HL-60 (cell line): ENCODE measurements around the gene NRL.
A peak's percentile ranks its signal among the peaks of the same experiment; 100 is the strongest.
"Not testable (repeated sequence)": the region's sequence is repeated elsewhere in the genome, so short reads cannot be mapped to it uniquely, and the experiment has no call there.

Experiments used
- DNase-seq, 2 experiments: peaks; one replicate each; pipeline ENCODE4 v3.0.0-alpha.2; 2010 to 2020; ENCODE audit warnings: low read depth in 1 of 2, low spot score in 1 of 2
- H3K27ac ChIP-seq: fragments of 250-450 bp; sonication (Bioruptor Pico); replicated peaks from 2 replicates; pipeline ENCODE4 v1.5.1; 2020; ENCODE audit warnings: mild to moderate bottlenecking, moderate library complexity
- H3K27me3 ChIP-seq: fragments of 250-450 bp; sonication (Bioruptor Pico); 2 replicates; pipeline ENCODE4 v1.5.1; 2021; ENCODE audit warnings: mild to moderate bottlenecking, moderate library complexity; ENCODE audit not compliant: insufficient read depth, poor library complexity, severe bottlenecking
- H3K4me3 ChIP-seq: replicated peaks from 2 replicates; pipeline ENCODE4 v1.5.1; 2011; ENCODE audit warnings: mild to moderate bottlenecking, control low read depth, low read length; ENCODE audit not compliant: insufficient read depth
- GABPA ChIP-seq: IDR thresholded peaks from 2 replicates; pipeline ENCODE4 v1.6.1; 2012; ENCODE audit warnings: low read depth
- POLR2AphosphoS5 ChIP-seq: IDR thresholded peaks from 2 replicates; pipeline ENCODE4 v1.6.1; 2012; ENCODE audit warnings: low read depth
- SPI1 ChIP-seq: IDR thresholded peaks from 2 replicates; pipeline ENCODE4 v1.6.1; 2012; ENCODE audit warnings: low read depth, mild to moderate bottlenecking, borderline replicate concordance
- TF ChIP-seq, protein P1 (sequence below): IDR thresholded peaks from 2 replicates; pipeline ENCODE4 v1.6.1; 2012; ENCODE audit warnings: low read depth; ENCODE audit not compliant: insufficient replicate concordance
- TF ChIP-seq, protein P2 (sequence below): IDR thresholded peaks from one replicate; pipeline ENCODE4 v1.5.1; 2011; ENCODE audit warnings: low read length, control low read depth, inconsistent platforms; ENCODE audit not compliant: insufficient read depth

NRL gene

DNA sequence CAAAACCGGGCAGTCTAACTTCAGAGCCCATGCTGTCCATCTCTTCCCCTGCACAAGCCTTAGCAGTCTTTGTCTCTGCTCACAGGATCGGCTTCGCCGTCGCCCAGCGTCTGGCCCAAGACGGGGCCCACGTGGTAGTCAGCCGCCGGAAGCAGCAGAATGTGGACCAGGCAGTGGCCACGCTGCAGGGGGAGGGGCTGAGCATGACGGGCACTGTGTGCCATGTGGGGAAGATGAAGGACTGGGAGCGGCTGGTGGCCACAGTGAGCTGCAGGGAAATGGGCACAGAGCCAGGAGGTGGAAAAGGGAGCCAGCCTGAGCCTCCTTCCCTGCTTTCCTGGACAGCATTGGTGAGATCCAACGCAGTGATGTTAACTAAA lies 77.1 kb downstream of the NRL start:
- TF ChIP-seq, protein P1, sequence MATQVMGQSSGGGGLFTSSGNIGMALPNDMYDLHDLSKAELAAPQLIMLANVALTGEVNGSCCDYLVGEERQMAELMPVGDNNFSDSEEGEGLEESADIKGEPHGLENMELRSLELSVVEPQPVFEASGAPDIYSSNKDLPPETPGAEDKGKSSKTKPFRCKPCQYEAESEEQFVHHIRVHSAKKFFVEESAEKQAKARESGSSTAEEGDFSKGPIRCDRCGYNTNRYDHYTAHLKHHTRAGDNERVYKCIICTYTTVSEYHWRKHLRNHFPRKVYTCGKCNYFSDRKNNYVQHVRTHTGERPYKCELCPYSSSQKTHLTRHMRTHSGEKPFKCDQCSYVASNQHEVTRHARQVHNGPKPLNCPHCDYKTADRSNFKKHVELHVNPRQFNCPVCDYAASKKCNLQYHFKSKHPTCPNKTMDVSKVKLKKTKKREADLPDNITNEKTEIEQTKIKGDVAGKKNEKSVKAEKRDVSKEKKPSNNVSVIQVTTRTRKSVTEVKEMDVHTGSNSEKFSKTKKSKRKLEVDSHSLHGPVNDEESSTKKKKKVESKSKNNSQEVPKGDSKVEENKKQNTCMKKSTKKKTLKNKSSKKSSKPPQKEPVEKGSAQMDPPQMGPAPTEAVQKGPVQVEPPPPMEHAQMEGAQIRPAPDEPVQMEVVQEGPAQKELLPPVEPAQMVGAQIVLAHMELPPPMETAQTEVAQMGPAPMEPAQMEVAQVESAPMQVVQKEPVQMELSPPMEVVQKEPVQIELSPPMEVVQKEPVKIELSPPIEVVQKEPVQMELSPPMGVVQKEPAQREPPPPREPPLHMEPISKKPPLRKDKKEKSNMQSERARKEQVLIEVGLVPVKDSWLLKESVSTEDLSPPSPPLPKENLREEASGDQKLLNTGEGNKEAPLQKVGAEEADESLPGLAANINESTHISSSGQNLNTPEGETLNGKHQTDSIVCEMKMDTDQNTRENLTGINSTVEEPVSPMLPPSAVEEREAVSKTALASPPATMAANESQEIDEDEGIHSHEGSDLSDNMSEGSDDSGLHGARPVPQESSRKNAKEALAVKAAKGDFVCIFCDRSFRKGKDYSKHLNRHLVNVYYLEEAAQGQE = no peak
- TF ChIP-seq, protein P2, sequence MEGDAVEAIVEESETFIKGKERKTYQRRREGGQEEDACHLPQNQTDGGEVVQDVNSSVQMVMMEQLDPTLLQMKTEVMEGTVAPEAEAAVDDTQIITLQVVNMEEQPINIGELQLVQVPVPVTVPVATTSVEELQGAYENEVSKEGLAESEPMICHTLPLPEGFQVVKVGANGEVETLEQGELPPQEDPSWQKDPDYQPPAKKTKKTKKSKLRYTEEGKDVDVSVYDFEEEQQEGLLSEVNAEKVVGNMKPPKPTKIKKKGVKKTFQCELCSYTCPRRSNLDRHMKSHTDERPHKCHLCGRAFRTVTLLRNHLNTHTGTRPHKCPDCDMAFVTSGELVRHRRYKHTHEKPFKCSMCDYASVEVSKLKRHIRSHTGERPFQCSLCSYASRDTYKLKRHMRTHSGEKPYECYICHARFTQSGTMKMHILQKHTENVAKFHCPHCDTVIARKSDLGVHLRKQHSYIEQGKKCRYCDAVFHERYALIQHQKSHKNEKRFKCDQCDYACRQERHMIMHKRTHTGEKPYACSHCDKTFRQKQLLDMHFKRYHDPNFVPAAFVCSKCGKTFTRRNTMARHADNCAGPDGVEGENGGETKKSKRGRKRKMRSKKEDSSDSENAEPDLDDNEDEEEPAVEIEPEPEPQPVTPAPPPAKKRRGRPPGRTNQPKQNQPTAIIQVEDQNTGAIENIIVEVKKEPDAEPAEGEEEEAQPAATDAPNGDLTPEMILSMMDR = no peak
- no peak for TF ChIP-seq GABPA
- no peak for TF ChIP-seq POLR2AphosphoS5
- TF ChIP-seq SPI1 = no peak
- DNase-seq = no peak
- H3K27me3 ChIP-seq = no peaks in the 10 kb centered on the region
- H3K4me3 ChIP-seq = no peak overlapping the region
- no peak overlapping the region for H3K27ac ChIP-seq

DNA sequence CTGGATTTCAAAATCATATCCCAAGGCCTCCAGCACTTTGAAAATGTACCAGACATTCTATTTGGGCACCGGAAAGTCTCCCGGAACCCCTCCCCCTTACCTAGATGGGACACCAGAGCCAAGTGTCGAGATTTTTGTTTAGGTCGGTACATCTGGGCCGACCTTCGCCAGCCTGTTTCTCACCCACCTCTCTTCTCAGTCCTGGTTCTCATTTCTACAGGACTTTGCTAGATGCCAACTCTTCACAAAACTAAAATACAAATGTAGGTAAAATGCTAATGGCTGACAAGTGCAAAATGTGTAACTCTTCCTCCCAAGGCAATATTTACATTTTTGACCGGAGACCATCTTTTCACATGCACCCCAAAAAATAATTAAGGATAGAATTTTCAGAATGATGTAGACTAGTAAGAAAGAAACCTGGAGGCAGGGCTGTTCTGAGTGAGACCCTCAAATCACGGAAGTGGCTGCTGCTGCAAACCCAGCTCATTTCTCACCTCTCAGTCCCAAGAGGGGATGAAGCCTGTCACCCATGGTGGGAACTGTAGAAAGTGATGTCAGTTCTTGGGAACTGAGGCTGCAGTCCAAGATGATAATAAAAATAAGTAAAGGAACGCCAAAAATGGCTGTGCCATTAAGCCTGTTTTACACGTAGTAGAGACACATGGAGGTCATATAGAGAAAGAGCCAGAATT lies 77.6 kb downstream of the NRL start:
- not testable (repeated sequence) for H3K27me3 ChIP-seq, DNase-seq
- Histone ChIP-seq H3K4me3 (peak overlapping the region; percentile 51), H3K27ac (peak overlapping the region; percentile 72)

DNA sequence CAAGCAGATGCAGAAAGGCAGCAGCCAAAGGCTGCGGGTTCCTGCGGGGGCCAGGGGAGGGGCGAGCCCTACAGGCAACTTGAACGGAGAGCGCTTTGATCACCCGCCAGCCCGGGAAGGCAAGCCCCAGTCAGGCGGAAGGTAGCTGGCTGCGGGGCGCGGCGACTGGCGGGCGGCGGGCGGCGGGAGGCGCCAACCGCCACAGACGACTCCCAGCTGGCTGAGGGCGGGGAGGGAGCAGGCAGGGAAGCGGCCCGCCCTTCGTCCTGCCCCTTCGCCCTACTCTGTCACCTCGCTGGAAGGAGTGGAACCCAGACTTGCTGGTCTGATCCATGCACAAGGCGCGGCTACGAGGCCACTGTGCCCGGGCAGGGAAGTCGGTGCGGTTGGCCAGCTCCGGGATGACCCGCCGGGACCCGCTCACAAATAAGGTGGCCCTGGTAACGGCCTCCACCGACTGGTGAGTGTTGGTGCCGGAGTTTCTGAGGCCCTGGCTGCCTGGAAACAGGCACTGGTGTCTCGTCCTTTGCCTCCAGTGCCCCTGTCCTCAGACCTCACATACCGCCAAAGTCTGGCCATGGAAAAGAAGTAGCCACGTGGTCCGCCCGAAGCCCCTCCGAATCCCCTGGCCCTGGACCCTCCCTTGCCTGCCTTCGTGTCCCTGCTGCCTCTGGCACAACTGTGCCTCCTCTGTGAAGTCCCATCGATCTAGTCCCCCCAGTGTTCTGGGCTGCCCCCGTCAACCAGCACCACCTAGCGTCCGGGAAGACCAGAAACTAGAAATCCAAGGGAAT lies 78.4 kb downstream of the NRL start:
- Histone ChIP-seq H3K27me3 (no peaks in the 10 kb centered on the region), H3K4me3 (peak overlapping the region; percentile 51), H3K27ac (peak overlapping the region; percentile 72)
- peak; percentile 57 to 81 for DNase-seq
- no peak for TF ChIP-seq SPI1
- TF ChIP-seq GABPA = no peak
- peak; percentile 34; the same call in 1 of the 2 replicates for TF ChIP-seq POLR2AphosphoS5
- TF ChIP-seq, protein P1 = no peak
- TF ChIP-seq, protein P2 = peak; percentile 68

DNA sequence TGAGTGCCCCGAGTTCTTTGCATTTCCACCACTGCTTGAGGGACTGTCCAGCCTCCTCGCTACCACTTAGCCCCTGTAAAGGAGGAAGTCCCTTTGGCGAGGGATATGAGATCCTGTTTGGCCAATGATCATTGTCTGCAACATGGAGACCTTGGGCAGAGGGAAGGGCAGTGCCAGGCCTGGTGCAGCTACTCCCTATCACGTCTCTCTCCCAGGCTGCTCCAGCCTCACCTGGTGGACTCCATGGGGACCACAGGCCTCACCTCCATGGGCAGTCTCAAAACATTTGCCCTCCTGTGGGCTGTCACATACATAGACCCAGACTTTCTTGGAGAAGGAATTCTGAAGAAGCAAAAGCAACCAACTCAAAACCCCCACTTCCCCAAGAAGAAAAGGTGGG lies 79.0 kb downstream of the NRL start:
- not testable (repeated sequence) for DNase-seq, H3K27me3 ChIP-seq
- H3K27ac ChIP-seq = peak overlapping the region; percentile 72
- H3K4me3 ChIP-seq = peak overlapping the region; percentile 51
